Right lobe of liver (tissue), 4 donors: ENCODE results near the gene GJB4.

Experiments
- CTCF ChIP-seq, 4 donors: fragments of 200-600 bp in 3 of 4; fragments of 450-650 bp in 1 of 4; IDR thresholded peaks; one replicate each; pipeline versions ENCODE4 v1.5.1 to v1.8.0; 2016 to 2022; ENCODE audit warnings: antibody characterized with exemption in 4 of 4, mild to moderate bottlenecking in 2 of 4
- POLR2A ChIP-seq: fragments of 450-650 bp; IDR thresholded peaks from one replicate; pipeline ENCODE4 v1.6.1; 2017; ENCODE audit warnings: antibody characterized with exemption, mild to moderate bottlenecking
- donor health status: DM: no; HTN: no; CAD: no.
- donor health status: DM: no; HTN: no; CAD: no.
- donor health status: DM: no; HTN: yes; CAD: no.

DNA sequence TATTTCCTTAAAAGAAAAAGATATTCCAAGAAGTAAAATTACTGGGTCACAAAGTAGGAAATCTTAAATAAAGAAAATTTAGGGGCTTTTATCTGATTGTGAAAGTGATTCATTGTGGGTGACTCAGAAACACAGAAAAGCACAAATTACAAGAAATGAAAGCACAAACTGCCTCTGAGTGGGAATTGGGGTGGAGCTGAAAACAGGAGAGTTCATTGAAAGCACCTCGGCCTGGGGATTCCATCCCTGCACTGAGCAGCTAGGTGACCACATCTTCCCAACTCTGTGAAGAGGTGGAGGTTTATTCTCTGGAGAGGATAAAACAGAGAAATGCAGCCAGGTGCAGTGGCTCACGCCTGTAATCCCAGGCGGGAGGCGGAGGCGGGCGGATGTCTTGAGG, 40.7 kb downstream of the GJB4 start:
- TF ChIP-seq CTCF (IDR thresholded peaks at IDR 0.05): no peak
- TF ChIP-seq POLR2A: no peak
